B cell (primary cell): ENCODE data around the gene GABRR3. TPM values are rescaled to one million over a fixed set of nuclear protein-coding genes. Genes with fewer than 3 reads are reported as not detected.

ENCODE experiments used
- ATAC-seq: fragments of 200-7000 bp; cut with Tn5 transposase; one replicate; pipeline ENCODE4 v1.10.0; 2021; ENCODE audit warnings: low read depth, mild to moderate bottlenecking, moderate number of reproducible peaks, moderate library complexity
- CTCF ChIA-PET: fragments of 350-600 bp; sonication (Branson Sonifier 250); formaldehyde crosslinking; loops from one replicate; lab custom pipeline; 2021; ENCODE audit warnings: antibody characterized with exemption, inconsistent platforms; lab: Charles Lee
- POLR2A ChIA-PET: fragments of 350-600 bp; sonication (Branson Sonifier 250); formaldehyde crosslinking; loops from one replicate; lab custom pipeline; 2021; ENCODE audit warnings: antibody characterized with exemption; lab: Charles Lee
- DNase-seq: peaks from one replicate; pipeline ENCODE4 v3.0.0; 2013
- H2AFZ ChIP-seq: 2 replicates; pipeline ENCODE4 v1.6.1; 2012; ENCODE audit warnings: mild to moderate bottlenecking, low read depth, low read length; ENCODE audit not compliant: insufficient read depth, poor library complexity, severe bottlenecking
- H3K27ac ChIP-seq, 2 donors: 1 replicate in 1 of 2; 2 replicates in 1 of 2; pipeline ENCODE4 v1.5.1; 2012 to 2013; ENCODE audit warnings: low read length in 2 of 2, mild to moderate bottlenecking in 2 of 2, moderate library complexity in 1 of 2
- H3K27me3 ChIP-seq, 4 experiments: fragments of 200-600 bp in 1 of 4; sonication (generic) in 1 of 4; replicated peaks in 1 of 4; 1 replicate in 2 of 4; 2 replicates in 2 of 4; pipeline versions ENCODE4 v1.6.1 to v1.7.0; 2013 to 2016; ENCODE audit warnings: low read length in 3 of 4, mild to moderate bottlenecking in 2 of 4, mixed read lengths in 1 of 4, moderate library complexity in 1 of 4; ENCODE audit not compliant: insufficient read depth in 4 of 4, control insufficient read depth in 3 of 4; ENCODE audit errors: control extremely low read depth in 1 of 4
- H3K36me3 ChIP-seq, 2 experiments: replicated peaks in 1 of 2; 1 replicate in 1 of 2; 2 replicates in 1 of 2; pipeline versions ENCODE4 v1.6.1 to v1.7.1; 2013; ENCODE audit warnings: low read length in 1 of 2; ENCODE audit not compliant: insufficient read depth in 2 of 2, control insufficient read depth in 1 of 2; ENCODE audit errors: control extremely low read depth in 1 of 2, extremely low read depth in 1 of 2
- H3K4me1 ChIP-seq, 2 donors: fragments of 200-600 bp in 1 of 2; sonication (generic) in 1 of 2; 1 replicate in 1 of 2; 2 replicates in 1 of 2; pipeline versions ENCODE4 v1.5.1 to v1.6.1; 2013 to 2017; ENCODE audit warnings: low read length in 2 of 2; ENCODE audit not compliant: control insufficient read depth in 2 of 2, insufficient read depth in 2 of 2
- H3K4me2 ChIP-seq: replicated peaks from 2 replicates; pipeline ENCODE3; 2012; ENCODE audit warnings: mild to moderate bottlenecking, low read depth, low read length; ENCODE audit not compliant: poor library complexity, severe bottlenecking
- H3K4me3 ChIP-seq, 5 experiments: fragments of 200-600 bp in 1 of 5; sonication (generic) in 1 of 5; 1 replicate in 3 of 5; 2 replicates in 2 of 5; pipeline versions ENCODE4 v1.5.1 to v1.7.0; 2011 to 2016; ENCODE audit warnings: low read length in 4 of 5, mild to moderate bottlenecking in 4 of 5, low read depth in 2 of 5, control low read depth in 1 of 5, moderate library complexity in 1 of 5; ENCODE audit not compliant: insufficient read depth in 1 of 5; ENCODE audit errors: control extremely low read depth in 1 of 5, extremely low read depth in 1 of 5
- H3K79me2 ChIP-seq: fragments of 200-600 bp; sonication (generic); one replicate; pipeline ENCODE4 v1.6.0; 2016; ENCODE audit warnings: low read length; ENCODE audit not compliant: control insufficient read depth, insufficient read depth
- H3K9ac ChIP-seq: fragments of 200-600 bp; sonication (generic); 2 replicates; pipeline ENCODE4 v1.6.1; 2017; ENCODE audit warnings: mild to moderate bottlenecking, low read length, moderate library complexity
- H3K9me3 ChIP-seq, 3 donors: one replicate each; pipeline versions ENCODE4 v1.6.1 to v1.7.1; 2013; ENCODE audit warnings: low read length in 2 of 3; ENCODE audit not compliant: control insufficient read depth in 2 of 3, insufficient read depth in 1 of 3; ENCODE audit errors: control extremely low read depth in 1 of 3
- H4K20me1 ChIP-seq: 2 replicates; pipeline ENCODE4 v1.6.0; 2012; ENCODE audit warnings: mild to moderate bottlenecking, low read length; ENCODE audit not compliant: insufficient read depth, control insufficient read depth, poor library complexity, severe bottlenecking
- H3K27ac Mint-ChIP-seq: one replicate; pipeline ENCODE4 v1.8.0; 2021; ENCODE audit warnings: mixed read lengths
- H3K27me3 Mint-ChIP-seq: one replicate; pipeline ENCODE4 v1.8.0; 2021; ENCODE audit warnings: mixed read lengths
- H3K4me1 Mint-ChIP-seq: one replicate; pipeline ENCODE4 v1.8.0; 2021; ENCODE audit warnings: mixed read lengths
- H3K4me3 Mint-ChIP-seq: one replicate; pipeline ENCODE4 v1.8.0; 2021; ENCODE audit warnings: mixed read lengths
- H3K9me3 Mint-ChIP-seq: one replicate; pipeline ENCODE4 v1.8.0; 2022; ENCODE audit warnings: mixed read lengths; ENCODE audit not compliant: insufficient read depth
- CTCF ChIP-seq: fragments of 200-600 bp; IDR thresholded peaks from one replicate; pipeline ENCODE4 v1.8.0; 2022; ENCODE audit warnings: antibody characterized with exemption, mild to moderate bottlenecking
- EZH2 ChIP-seq: IDR thresholded peaks from 2 replicates; pipeline ENCODE4 v1.6.1; 2012; ENCODE audit warnings: borderline replicate concordance, low read depth, mild to moderate bottlenecking, moderate library complexity, low read length; ENCODE audit not compliant: insufficient read depth, poor library complexity, severe bottlenecking
- WGBS: methylation state at CpG from one replicate; pipeline ENCODE4 v1.1.5; 2013; ENCODE audit warnings: missing lambda C conversion rate; ENCODE audit not compliant: insufficient coverage; 5-methylcytosine and 5-hydroxymethylcytosine counted together
- intact Hi-C: fragments of 100-400 bp; cut with micrococcal nuclease; formaldehyde crosslinking; loops from one replicate; pipeline ENCODE4 v1.10.0; 2022
- polyA plus RNA-seq: library from polyadenylated mRNA; depleted of rRNA; stranded (reverse); fragments of >200 nt; gene quantifications from 2 replicates; pipeline ENCODE4 v1.2.3, GENCODE V29; 2012
- total RNA-seq, 2 donors: library from RNA; stranded (reverse); fragments of 120-200 nt in 1 of 2; gene quantifications; 1 replicate in 1 of 2; 2 replicates in 1 of 2; pipeline versions ENCODE4 v1.2.3 to v1.2.4, GENCODE V29; 2013 to 2022

Gene GABRR3
- total and polyA plus RNA-seq, 2 donors (not counting 1 experiment from before 2014, with no cell fraction given), result not detected

- Mint-ChIP-seq H3K9me3 (no peaks in the 10 kb centered on the region), H3K27ac (no peak overlapping the region), H3K4me3 (no peak overlapping the region), H3K27me3 (no peaks in the 10 kb centered on the region), H3K4me1 (peaks cover 39% of the 10 kb centered on the region)
- WGBS, result 96% methylated on average over 5 of the region's 5 CpGs
- DNase-seq (no peak), ATAC-seq (no peak)
- intact Hi-C loops, result no loop called here
- H3K4me3 ChIP-seq, result no peak overlapping the region
- H3K36me3 ChIP-seq, result peaks cover 0 to 15% of the 10 kb centered on the region in 2 experiments
- no peak for TF ChIP-seq EZH2
- no peak for TF ChIP-seq CTCF
- H2AFZ ChIP-seq, result no peak overlapping the region
- no peak overlapping the region for H3K27ac ChIP-seq
- peaks cover 27% of the 10 kb centered on the region for H3K79me2 ChIP-seq
- H3K4me2 ChIP-seq, result no peak overlapping the region
- POLR2A ChIA-PET, result no interaction called here
- CTCF ChIA-PET, result interaction anchor here (1.4 kb wide), 1 partner anchor 15 kb away, joined by 5 read pairs; no protein-coding TSS in a partner anchor
- peaks cover 15 to 16% of the 10 kb centered on the region in 2 donors for H3K4me1 ChIP-seq
- no peak overlapping the region for H3K9ac ChIP-seq
- H3K27me3 ChIP-seq, result no peaks in the 10 kb centered on the region
- H4K20me1 ChIP-seq, result no peaks in the 10 kb centered on the region
- H3K9me3 ChIP-seq, result no peaks in the 10 kb centered on the region
These were observed 65.6 kb downstream of the GABRR3 start for GRCh38 chr3:97969541-97969940.

GRCh38 chr3:97968376-97968775 is 66.7 kb downstream of the GABRR3 start:
- POLR2A ChIA-PET, result no interaction called here

More at GRCh38 chr3:97968376-97968775, 66.7 kb downstream of the GABRR3 start:
- intact Hi-C loops, result no loop called here
- peaks cover 33% of the 10 kb centered on the region for H3K79me2 ChIP-seq
- peaks cover 0 to 15% of the 10 kb centered on the region in 2 experiments for H3K36me3 ChIP-seq
- no peak overlapping the region for H3K27ac Mint-ChIP-seq
- no CpG with 5 or more reads among the region's 1 CpG for WGBS
- DNase-seq, result no peak
- TF ChIP-seq EZH2 (no peak), CTCF (no peak)
- no peak overlapping the region for H3K4me3 Mint-ChIP-seq
- H3K9me3 ChIP-seq, result no peaks in the 10 kb centered on the region
- no peak overlapping the region for H3K27ac ChIP-seq
- H3K9me3 Mint-ChIP-seq, result no peaks in the 10 kb centered on the region
- no peak overlapping the region for H3K4me3 ChIP-seq
- H3K27me3 ChIP-seq, result no peaks in the 10 kb centered on the region
- ATAC-seq, result no peak
- peaks cover 15 to 16% of the 10 kb centered on the region in 2 donors for H3K4me1 ChIP-seq
- CTCF ChIA-PET, result no interaction called here
- H3K27me3 Mint-ChIP-seq, result no peaks in the 10 kb centered on the region
- no peak overlapping the region for H3K4me2 ChIP-seq
- H4K20me1 ChIP-seq, result peaks cover 2% of the 10 kb centered on the region
- H3K4me1 Mint-ChIP-seq, result peaks cover 46% of the 10 kb centered on the region
- H3K9ac ChIP-seq, result no peak overlapping the region
- no peak overlapping the region for H2AFZ ChIP-seq
